Right kidney (tissue), 1 donor: ENCODE data around the gene GNG13.
A peak's percentile ranks its signal among the peaks of the same experiment; 100 is the strongest.

Experiments
- DNase-seq: peaks from one replicate; pipeline ENCODE4 v3.0.0-alpha.2; 2016

Gene GNG13

GRCh38 chr16:813204-813915 is 12.8 kb upstream of the GNG13 start:
- DNase-seq: peak; percentile 40

GRCh38 chr16:808085-808386 is 7.5 kb upstream of the GNG13 start:
- DNase-seq: no peak

- DNase-seq: peak; percentile 88
Observed at GRCh38 chr16:807347-808084, 7.0 kb upstream of the GNG13 start.

GRCh38 chr16:805474-805873 is 4.9 kb upstream of the GNG13 start:
- DNase-seq: no peak

GRCh38 chr16:804193-805048 is 3.9 kb upstream of the GNG13 start:
- no peak for DNase-seq

- no peak for DNase-seq
Observed at GRCh38 chr16:803754-804080, 3.2 kb upstream of the GNG13 start.

GRCh38 chr16:802914-803753 is 2.6 kb upstream of the GNG13 start:
- DNase-seq: no peak

GRCh38 chr16:802461-802860 is 1.9 kb upstream of the GNG13 start:
- DNase-seq: no peak

GRCh38 chr16:801584-802363 is 1.2 kb upstream of the GNG13 start:
- no peak for DNase-seq

GRCh38 chr16:800834-801511 is 439 bp upstream of the GNG13 start:
- DNase-seq: no peak

GRCh38 chr16:799111-799947 is 1.2 kb downstream of the GNG13 start:
- DNase-seq: no peak

GRCh38 chr16:798666-799065 is 1.9 kb downstream of the GNG13 start:
- DNase-seq: no peak

- DNase-seq: no peak
Observed at GRCh38 chr16:797686-798085, 2.8 kb downstream of the GNG13 start.

GRCh38 chr16:797120-797420 is 3.5 kb downstream of the GNG13 start:
- DNase-seq: no peak

GRCh38 chr16:796296-797119 is 4.0 kb downstream of the GNG13 start:
- no peak for DNase-seq

GRCh38 chr16:795580-796229 is 4.8 kb downstream of the GNG13 start:
- no peak for DNase-seq

- no peak for DNase-seq
Observed at GRCh38 chr16:794853-795466, 5.6 kb downstream of the GNG13 start.

- DNase-seq: no peak
Observed at GRCh38 chr16:794091-794822, 6.3 kb downstream of the GNG13 start.
